GM12801 (cell line): ENCODE measurements around the gene RPL39.

Experiments
- CTCF ChIP-seq: IDR thresholded peaks from one replicate; pipeline ENCODE4 v1.5.1; 2011; ENCODE audit warnings: control low read depth; ENCODE audit not compliant: insufficient read length; ENCODE audit errors: extremely low read depth

RPL39 gene

GRCh38 chrX:119757646-119757978 lies 33.8 kb downstream of the RPL39 start:
- TF ChIP-seq CTCF, result no peak

GRCh38 chrX:119756926-119757635 lies 34.3 kb downstream of the RPL39 start:
- TF ChIP-seq CTCF, result no peak

GRCh38 chrX:119755981-119756533 lies 35.4 kb downstream of the RPL39 start:
- no peak for TF ChIP-seq CTCF

GRCh38 chrX:119753639-119754257 lies 37.7 kb downstream of the RPL39 start:
- TF ChIP-seq CTCF, result no peak

- no peak for TF ChIP-seq CTCF
Measured at GRCh38 chrX:119753001-119753400, 38.4 kb downstream of the RPL39 start.

GRCh38 chrX:119745283-119745848 lies 46.1 kb downstream of the RPL39 start:
- no peak for TF ChIP-seq CTCF

GRCh38 chrX:119738742-119739141 lies 52.7 kb downstream of the RPL39 start:
- TF ChIP-seq CTCF, result no peak
